BE2C (cell line): Measurements from ENCODE around the gene CPLX1.

Experiments
- DNase-seq: peaks from one replicate; pipeline ENCODE4 v3.0.0-alpha.2; 2020
- H3K27me3 ChIP-seq: fragments of 250-450 bp; sonication (Bioruptor Pico); 2 replicates; pipeline ENCODE4 v1.5.1; 2020; ENCODE audit warnings: mild to moderate bottlenecking
- H3K36me3 ChIP-seq: fragments of 250-450 bp; sonication (Bioruptor Pico); 2 replicates; pipeline ENCODE4 v1.5.1; 2020; ENCODE audit warnings: mild to moderate bottlenecking
- H3K4me1 ChIP-seq: fragments of 250-450 bp; sonication (Bioruptor Pico); 2 replicates; pipeline ENCODE4 v1.5.1; 2020
- H3K4me3 ChIP-seq: 2 replicates; pipeline ENCODE4 v1.5.1; 2011; ENCODE audit warnings: low read depth, low read length
- H3K9me3 ChIP-seq: fragments of 250-450 bp; sonication (Bioruptor Pico); 2 replicates; pipeline ENCODE4 v1.5.1; 2020
- CTCF ChIP-seq: IDR thresholded peaks from 2 replicates; pipeline ENCODE4 v1.5.1; 2012; ENCODE audit warnings: mild to moderate bottlenecking, low read depth, low read length

The CPLX1 gene

GRCh38 chr4:764405-765169 is 61.3 kb downstream of the CPLX1 start:
- Histone ChIP-seq H3K4me1 (no peaks in the 10 kb centered on the region), H3K27me3 (no peaks in the 10 kb centered on the region), H3K36me3 (peaks cover 87% of the 10 kb centered on the region), H3K4me3 (no peak overlapping the region), H3K9me3 (peaks cover 5% of the 10 kb centered on the region; the same call in 1 of the 2 replicates)
- DNase-seq: no peak
- no peak for TF ChIP-seq CTCF

- H3K36me3 ChIP-seq: peaks cover 81% of the 10 kb centered on the region
- no peaks in the 10 kb centered on the region for H3K4me1 ChIP-seq
- no peak overlapping the region for H3K4me3 ChIP-seq
- H3K27me3 ChIP-seq: no peaks in the 10 kb centered on the region
- no peak for DNase-seq
- no peak for TF ChIP-seq CTCF
- peaks cover 5% of the 10 kb centered on the region; the same call in 1 of the 2 replicates for H3K9me3 ChIP-seq
Measured at GRCh38 chr4:763922-764321, 62.0 kb downstream of the CPLX1 start.

- no peak for DNase-seq
- no peak for TF ChIP-seq CTCF
- no peak overlapping the region for H3K4me3 ChIP-seq
- H3K27me3 ChIP-seq: no peaks in the 10 kb centered on the region
- H3K9me3 ChIP-seq: peaks cover 5% of the 10 kb centered on the region; the same call in 1 of the 2 replicates
- H3K4me1 ChIP-seq: no peaks in the 10 kb centered on the region
- H3K36me3 ChIP-seq: peaks cover 78% of the 10 kb centered on the region
Measured at GRCh38 chr4:763191-763810, 62.6 kb downstream of the CPLX1 start.

GRCh38 chr4:762211-763190 is 63.4 kb downstream of the CPLX1 start:
- TF ChIP-seq CTCF: peak; percentile 40
- DNase-seq: no peak

GRCh38 chr4:761739-762138 is 64.2 kb downstream of the CPLX1 start:
- H3K36me3 ChIP-seq: peaks cover 71% of the 10 kb centered on the region
- H3K4me3 ChIP-seq: no peak overlapping the region
- H3K9me3 ChIP-seq: peaks cover 5% of the 10 kb centered on the region; the same call in 1 of the 2 replicates
- no peaks in the 10 kb centered on the region for H3K27me3 ChIP-seq
- TF ChIP-seq CTCF: no peak
- H3K4me1 ChIP-seq: no peaks in the 10 kb centered on the region
- no peak for DNase-seq

More at GRCh38 chr4:762211-763190, 63.4 kb downstream of the CPLX1 start:
- no peaks in the 10 kb centered on the region for H3K4me1 ChIP-seq
- H3K4me3 ChIP-seq: no peak overlapping the region
- peaks cover 5% of the 10 kb centered on the region; the same call in 1 of the 2 replicates for H3K9me3 ChIP-seq
- peaks cover 75% of the 10 kb centered on the region for H3K36me3 ChIP-seq
- no peaks in the 10 kb centered on the region for H3K27me3 ChIP-seq
